H9 (cell line): ENCODE data around the gene BCL2L2. TPM values are rescaled to one million over a fixed set of nuclear protein-coding genes. Genes with fewer than 3 reads are reported as not detected.
A peak's percentile ranks its signal among the peaks of the same experiment; 100 is the strongest.

Source experiments
- DNase-seq: peaks from one replicate; pipeline ENCODE4 v3.0.0-alpha.2; 2017
- H2AFZ ChIP-seq: one replicate; pipeline ENCODE4 v1.6.1; 2013; ENCODE audit warnings: mild to moderate bottlenecking, low read length, control low read depth, moderate library complexity
- H2AK5ac ChIP-seq: 2 replicates; pipeline ENCODE4 v1.6.1; 2013; ENCODE audit warnings: low read length, control low read depth, mixed read lengths; ENCODE audit not compliant: insufficient read length
- H2BK120ac ChIP-seq: one replicate; pipeline ENCODE4 v1.6.1; 2013; ENCODE audit warnings: low read depth, mild to moderate bottlenecking, low read length, control low read depth, inconsistent platforms; ENCODE audit not compliant: poor library complexity, severe bottlenecking
- H2BK12ac ChIP-seq: 2 replicates; pipeline ENCODE4 v1.6.1; 2013; ENCODE audit warnings: low read length, control low read depth, mixed read lengths, low read depth; ENCODE audit not compliant: insufficient read length
- H2BK15ac ChIP-seq: 2 replicates; pipeline ENCODE4 v1.6.1; 2013; ENCODE audit warnings: low read depth, low read length, control low read depth
- H2BK20ac ChIP-seq: one replicate; pipeline ENCODE4 v1.6.1; 2013; ENCODE audit warnings: low read depth, mild to moderate bottlenecking, low read length, control low read depth, inconsistent platforms; ENCODE audit not compliant: poor library complexity, severe bottlenecking
- H2BK5ac ChIP-seq: 2 replicates; pipeline ENCODE4 v1.6.1; 2013; ENCODE audit warnings: low read length, control low read depth, mixed read lengths; ENCODE audit not compliant: insufficient read length
- H3K14ac ChIP-seq: 2 replicates; pipeline ENCODE4 v1.6.1; 2013; ENCODE audit warnings: low read length, control low read depth; ENCODE audit not compliant: insufficient read depth
- H3K18ac ChIP-seq: 2 replicates; pipeline ENCODE4 v1.6.1; 2013; ENCODE audit warnings: low read depth, mild to moderate bottlenecking, mixed read lengths, low read length, control low read depth; ENCODE audit not compliant: insufficient read length
- H3K23ac ChIP-seq: 2 replicates; pipeline ENCODE4 v1.6.1; 2013; ENCODE audit warnings: low read length, control low read depth, mixed read lengths, low read depth; ENCODE audit not compliant: insufficient read length
- H3K23me2 ChIP-seq: 2 replicates; pipeline ENCODE4 v1.6.1; 2013; ENCODE audit warnings: low read depth, mild to moderate bottlenecking, mixed read lengths, low read length, control low read depth; ENCODE audit not compliant: insufficient read length, poor library complexity, severe bottlenecking
- H3K27ac ChIP-seq: 2 replicates; pipeline ENCODE4 v1.5.1; 2013; ENCODE audit warnings: low read length, control low read depth, mixed read lengths, low read depth; ENCODE audit not compliant: insufficient read length
- H3K27me3 ChIP-seq: 2 replicates; pipeline ENCODE4 v1.6.1; 2013; ENCODE audit warnings: low read length, control low read depth, inconsistent platforms; ENCODE audit not compliant: insufficient read depth
- H3K4ac ChIP-seq: 2 replicates; pipeline ENCODE4 v1.6.1; 2013; ENCODE audit warnings: low read depth, mild to moderate bottlenecking, control low read depth, inconsistent platforms, low read length, moderate library complexity
- H3K4me1 ChIP-seq: 2 replicates; pipeline ENCODE4 v1.6.1; 2013; ENCODE audit warnings: low read length, control low read depth, inconsistent platforms; ENCODE audit not compliant: insufficient read depth
- H3K4me2 ChIP-seq: 2 replicates; pipeline ENCODE4 v1.6.1; 2013; ENCODE audit warnings: low read length, control low read depth, mixed read lengths; ENCODE audit not compliant: insufficient read length, insufficient read depth
- H3K56ac ChIP-seq: 2 replicates; pipeline ENCODE4 v1.6.1; 2013; ENCODE audit warnings: low read depth, mild to moderate bottlenecking, mixed read lengths, low read length, control low read depth; ENCODE audit not compliant: insufficient read length
- H3K79me1 ChIP-seq: 2 replicates; pipeline ENCODE4 v1.6.1; 2013; ENCODE audit warnings: low read depth, mild to moderate bottlenecking, moderate library complexity, low read length, control low read depth, inconsistent platforms; ENCODE audit not compliant: insufficient read depth, poor library complexity, severe bottlenecking
- H3K79me2 ChIP-seq: 2 replicates; pipeline ENCODE4 v1.6.1; 2013; ENCODE audit warnings: low read length, control low read depth, inconsistent platforms; ENCODE audit not compliant: insufficient read depth
- H3K9ac ChIP-seq: 2 replicates; pipeline ENCODE4 v1.6.1; 2013; ENCODE audit warnings: low read length, control low read depth, mixed read lengths; ENCODE audit not compliant: insufficient read length; ENCODE audit errors: extremely low read depth
- H3K9me3 ChIP-seq: one replicate; pipeline ENCODE4 v1.6.1; 2013; ENCODE audit warnings: low read depth, low read length, inconsistent platforms; ENCODE audit not compliant: control insufficient read depth
- H3T11ph ChIP-seq: one replicate; pipeline ENCODE4 v1.6.1; 2013; ENCODE audit warnings: mild to moderate bottlenecking, low read length, control low read depth, inconsistent platforms
- H4K20me1 ChIP-seq: one replicate; pipeline ENCODE4 v1.6.1; 2013; ENCODE audit not compliant: control insufficient read depth, insufficient read length, insufficient read depth
- H4K5ac ChIP-seq: 2 replicates; pipeline ENCODE4 v1.6.1; 2013; ENCODE audit warnings: low read depth, mild to moderate bottlenecking, mixed read lengths, low read length, control low read depth; ENCODE audit not compliant: insufficient read length
- H4K8ac ChIP-seq: replicated peaks from 2 replicates; pipeline ENCODE4 v1.6.1; 2013; ENCODE audit warnings: low read length, control low read depth, mixed read lengths, low read depth; ENCODE audit not compliant: insufficient read length
- H4K91ac ChIP-seq: 2 replicates; pipeline ENCODE4 v1.6.1; 2013; ENCODE audit warnings: low read depth, mild to moderate bottlenecking, moderate library complexity, mixed read lengths, low read length, control low read depth; ENCODE audit not compliant: insufficient read length
- H3K27ac Mint-ChIP-seq, 3 experiments: 2 replicates in 2 of 3; 3 replicates in 1 of 3; pipeline ENCODE4 v1.8.0; 2020 to 2021; ENCODE audit warnings: mixed read lengths in 3 of 3, mild to moderate bottlenecking in 1 of 3, moderate library complexity in 1 of 3
- H3K27me3 Mint-ChIP-seq: 2 replicates; pipeline ENCODE4 v1.8.0; 2021; ENCODE audit warnings: low read depth, mild to moderate bottlenecking, moderate library complexity, mixed read lengths
- H3K36me3 Mint-ChIP-seq, 3 experiments: 2 replicates in 2 of 3; 3 replicates in 1 of 3; pipeline ENCODE4 v1.8.0; 2020 to 2021; ENCODE audit warnings: low read depth in 3 of 3, mixed read lengths in 3 of 3; ENCODE audit not compliant: insufficient read depth in 1 of 3
- H3K4me1 Mint-ChIP-seq, 2 experiments: 2 replicates each; pipeline ENCODE4 v1.8.0; 2020; ENCODE audit warnings: mixed read lengths in 2 of 2
- H3K4me3 Mint-ChIP-seq, 2 experiments: 2 replicates in 1 of 2; 3 replicates in 1 of 2; pipeline ENCODE4 v1.8.0; 2020 to 2021; ENCODE audit warnings: mild to moderate bottlenecking in 2 of 2, mixed read lengths in 2 of 2, moderate library complexity in 1 of 2
- H3K9me3 Mint-ChIP-seq, 2 experiments: 2 replicates in 1 of 2; 3 replicates in 1 of 2; pipeline ENCODE4 v1.8.0; 2020; ENCODE audit warnings: mild to moderate bottlenecking in 2 of 2, mixed read lengths in 2 of 2, moderate library complexity in 1 of 2
- WGBS: extraction: QIAGEN DNeasy Blood & Tissue Kit; methylation state at CpG from one replicate; pipeline ENCODE4 v1.1.7; 2013; ENCODE audit warnings: missing lambda C conversion rate, low lambda C conversion rate, mixed read lengths; ENCODE audit not compliant: insufficient read length; ENCODE audit errors: extremely low coverage; 5-methylcytosine and 5-hydroxymethylcytosine counted together
- total RNA-seq: library from RNA; stranded (reverse); gene quantifications from 2 replicates; pipeline ENCODE4 v1.2.1, GENCODE V29; 2021
- TF ChIP-seq, protein P1 (sequence below): fragments of 200-600 bp; sonication (generic); conservative IDR thresholded peaks from 3 replicates; pipeline ENCODE4 v1.8.0; 2021; ENCODE audit warnings: antibody characterized with exemption, mild to moderate bottlenecking

The BCL2L2 gene
- total RNA-seq, 1 experiment from 2014 or later: 8.4 TPM

DNA sequence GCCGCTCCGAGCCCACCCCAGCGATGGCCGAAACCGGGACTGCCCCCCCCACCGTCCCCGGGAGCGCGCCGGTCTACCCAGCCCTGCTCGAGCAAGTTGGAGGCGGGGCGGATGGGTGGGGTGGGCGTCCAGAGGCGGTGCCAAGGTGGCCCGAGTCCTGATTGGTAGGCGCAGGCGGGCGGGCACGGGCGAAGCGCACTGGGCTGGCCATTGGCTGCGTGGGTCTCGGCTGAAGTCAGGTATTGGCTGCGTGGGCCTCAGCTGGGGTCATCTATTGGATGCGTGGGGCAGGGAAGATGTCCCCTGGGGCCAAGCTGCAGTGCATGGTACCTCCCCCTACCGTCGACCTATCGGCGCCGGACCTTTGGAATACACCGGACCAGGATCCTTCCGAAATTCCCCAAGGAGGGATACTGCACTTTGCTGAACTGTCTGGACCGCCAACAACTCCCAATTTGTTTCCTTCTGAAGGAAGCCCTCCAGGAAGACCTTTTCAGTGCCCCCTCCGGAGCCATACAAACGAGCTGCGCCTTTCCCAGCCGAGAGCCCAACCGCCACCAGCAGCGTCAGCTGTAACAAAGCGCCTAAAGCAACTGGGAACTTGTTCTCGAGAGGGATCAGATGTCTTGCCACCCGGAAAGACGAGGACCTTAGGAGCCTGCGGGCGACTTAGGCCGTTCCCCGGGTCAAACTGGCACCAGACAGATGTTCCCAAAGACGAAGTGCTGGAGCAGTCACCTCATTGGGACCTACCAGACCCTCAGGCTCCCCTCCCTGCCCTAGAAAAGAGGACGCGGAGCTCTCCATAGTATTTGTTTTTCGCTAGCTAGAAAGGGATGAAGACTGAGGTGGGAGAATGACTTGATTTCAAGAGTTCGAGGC is 20.4 kb upstream of the BCL2L2 start, which contains the start of gene HOMEZ:
TSS of gene HOMEZ (minus strand) at position 113 of the 882 bp plus-strand sequence. CDS start 180 bp downstream, outside the sequence.
- H3K23ac ChIP-seq: no peak within 1 kb of the TSS
- H3K27me3 ChIP-seq: peaks cover 17% of the 10 kb centered on the region; the same call in 1 of the 2 replicates

More for the DNA sequence above, 20.4 kb upstream of the BCL2L2 start, which contains the start of gene HOMEZ:
- no peak within 1 kb of the TSS for H3K27ac ChIP-seq
- no peak within 1 kb of the TSS for H4K5ac ChIP-seq
- peaks cover 10% of the 10 kb centered on the region for H3K23me2 ChIP-seq
- H4K20me1 ChIP-seq: no peaks in the 10 kb centered on the region
- H3K4me2 ChIP-seq: peak within 1 kb of the TSS; percentile 91
- no peak within 1 kb of the TSS for H3K56ac ChIP-seq
- no peak within 1 kb of the TSS for H2BK12ac ChIP-seq
- no peak within 1 kb of the TSS for H4K91ac ChIP-seq
- H3K9me3 ChIP-seq: no peaks in the 10 kb centered on the region
- no peak within 1 kb of the TSS for H3K18ac ChIP-seq
- Mint-ChIP-seq H3K9me3 (no peaks in the 10 kb centered on the region; a peak in 1 of 5 replicates), H3K36me3 (no peaks in the 10 kb centered on the region; a peak in 2 of 7 replicates), H3K27me3 (peaks cover 82% of the 10 kb centered on the region), H3K4me3 (peak within 1 kb of the TSS; percentile 90 to 97), H3K4me1 (peaks cover 14 to 15% of the 10 kb centered on the region in 2 experiments), H3K27ac (peak within 1 kb of the TSS; percentile 97 to 98 (median 97))
- no peak within 1 kb of the TSS for H3K4ac ChIP-seq
- no peak within 1 kb of the TSS for H4K8ac ChIP-seq
- H2BK120ac ChIP-seq: no peak within 1 kb of the TSS
- WGBS: no CpG with 5 or more reads among the region's 53 CpGs
- DNase-seq: peak; percentile 99
- H3K9ac ChIP-seq: peak within 1 kb of the TSS; percentile 39
- no peaks in the 10 kb centered on the region for H3K79me2 ChIP-seq
- no peak within 1 kb of the TSS for H2BK15ac ChIP-seq
- H2AK5ac ChIP-seq: no peak within 1 kb of the TSS
- TF ChIP-seq, protein P1, sequence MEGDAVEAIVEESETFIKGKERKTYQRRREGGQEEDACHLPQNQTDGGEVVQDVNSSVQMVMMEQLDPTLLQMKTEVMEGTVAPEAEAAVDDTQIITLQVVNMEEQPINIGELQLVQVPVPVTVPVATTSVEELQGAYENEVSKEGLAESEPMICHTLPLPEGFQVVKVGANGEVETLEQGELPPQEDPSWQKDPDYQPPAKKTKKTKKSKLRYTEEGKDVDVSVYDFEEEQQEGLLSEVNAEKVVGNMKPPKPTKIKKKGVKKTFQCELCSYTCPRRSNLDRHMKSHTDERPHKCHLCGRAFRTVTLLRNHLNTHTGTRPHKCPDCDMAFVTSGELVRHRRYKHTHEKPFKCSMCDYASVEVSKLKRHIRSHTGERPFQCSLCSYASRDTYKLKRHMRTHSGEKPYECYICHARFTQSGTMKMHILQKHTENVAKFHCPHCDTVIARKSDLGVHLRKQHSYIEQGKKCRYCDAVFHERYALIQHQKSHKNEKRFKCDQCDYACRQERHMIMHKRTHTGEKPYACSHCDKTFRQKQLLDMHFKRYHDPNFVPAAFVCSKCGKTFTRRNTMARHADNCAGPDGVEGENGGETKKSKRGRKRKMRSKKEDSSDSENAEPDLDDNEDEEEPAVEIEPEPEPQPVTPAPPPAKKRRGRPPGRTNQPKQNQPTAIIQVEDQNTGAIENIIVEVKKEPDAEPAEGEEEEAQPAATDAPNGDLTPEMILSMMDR: peak; percentile 15; the same call in 1 of the 3 replicates
- H3K14ac ChIP-seq: 0 out of 2 replicates have a peak within 1 kb of the TSS, but pooled peaks have one; percentile 34
- H3K79me1 ChIP-seq: no peaks in the 10 kb centered on the region
- no peak within 1 kb of the TSS for H2BK5ac ChIP-seq
- no peak within 1 kb of the TSS for H2BK20ac ChIP-seq
- no peaks in the 10 kb centered on the region for H3K4me1 ChIP-seq
- peak within 1 kb of the TSS; percentile 70 for H2AFZ ChIP-seq
- H3T11ph ChIP-seq: no peak within 1 kb of the TSS
